Testis (tissue), 2 donors: ENCODE results near the gene DNAJC13.

Source experiments
- POLR2A ChIP-seq: fragments of 450-650 bp; IDR thresholded peaks from one replicate; pipeline ENCODE4 v1.6.1; 2017; ENCODE audit warnings: antibody characterized with exemption, mild to moderate bottlenecking, moderate library complexity
- TF ChIP-seq, protein P1 (sequence below), 3 experiments: fragments of 450-650 bp in 2 of 3; fragments of 200-600 bp in 1 of 3; sonication (generic) in 1 of 3; IDR thresholded peaks; one replicate each; pipeline ENCODE4 v1.5.1; 2016 to 2019; ENCODE audit warnings: antibody characterized with exemption in 3 of 3, mild to moderate bottlenecking in 2 of 3, moderate library complexity in 1 of 3

DNA sequence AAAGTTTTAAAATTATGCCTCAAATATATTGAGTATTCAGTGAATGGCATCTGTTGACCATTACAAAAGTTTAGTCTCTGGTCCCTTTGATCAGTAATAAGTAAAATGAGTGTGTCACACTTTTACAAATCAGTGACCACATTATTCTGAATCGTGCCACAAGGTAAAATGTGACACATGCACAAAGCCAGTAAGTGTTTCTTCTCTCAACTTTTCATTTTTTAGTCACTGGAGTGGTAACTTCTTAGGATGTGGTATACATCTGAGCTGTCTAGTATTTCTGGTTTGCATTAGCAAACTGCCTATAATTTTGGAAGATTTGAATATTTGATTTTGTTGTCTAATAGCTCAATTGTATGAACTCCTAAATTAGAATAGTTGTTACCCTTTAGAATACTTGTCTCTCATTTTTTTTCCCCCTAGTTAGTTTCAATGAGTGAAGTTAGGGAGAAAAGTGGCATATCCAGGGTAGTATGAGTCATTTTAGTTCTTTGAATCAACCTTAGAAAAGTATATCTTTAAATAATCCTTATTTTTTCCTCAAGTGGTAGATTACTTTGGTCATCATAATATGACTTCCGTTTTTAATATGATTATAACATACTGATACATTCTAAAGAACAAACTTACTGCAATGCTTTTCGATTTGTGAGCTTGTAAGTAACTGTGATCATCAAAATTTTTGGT, 18.1 kb downstream of the DNAJC13 start:
- TF ChIP-seq, protein P1, sequence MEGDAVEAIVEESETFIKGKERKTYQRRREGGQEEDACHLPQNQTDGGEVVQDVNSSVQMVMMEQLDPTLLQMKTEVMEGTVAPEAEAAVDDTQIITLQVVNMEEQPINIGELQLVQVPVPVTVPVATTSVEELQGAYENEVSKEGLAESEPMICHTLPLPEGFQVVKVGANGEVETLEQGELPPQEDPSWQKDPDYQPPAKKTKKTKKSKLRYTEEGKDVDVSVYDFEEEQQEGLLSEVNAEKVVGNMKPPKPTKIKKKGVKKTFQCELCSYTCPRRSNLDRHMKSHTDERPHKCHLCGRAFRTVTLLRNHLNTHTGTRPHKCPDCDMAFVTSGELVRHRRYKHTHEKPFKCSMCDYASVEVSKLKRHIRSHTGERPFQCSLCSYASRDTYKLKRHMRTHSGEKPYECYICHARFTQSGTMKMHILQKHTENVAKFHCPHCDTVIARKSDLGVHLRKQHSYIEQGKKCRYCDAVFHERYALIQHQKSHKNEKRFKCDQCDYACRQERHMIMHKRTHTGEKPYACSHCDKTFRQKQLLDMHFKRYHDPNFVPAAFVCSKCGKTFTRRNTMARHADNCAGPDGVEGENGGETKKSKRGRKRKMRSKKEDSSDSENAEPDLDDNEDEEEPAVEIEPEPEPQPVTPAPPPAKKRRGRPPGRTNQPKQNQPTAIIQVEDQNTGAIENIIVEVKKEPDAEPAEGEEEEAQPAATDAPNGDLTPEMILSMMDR (IDR thresholded peaks at IDR 0.05) = no peak
- no peak for TF ChIP-seq POLR2A
